Sigmoid colon (tissue), 7 donors: ENCODE measurements around the gene SLC27A1. TPM values are rescaled to one million over a fixed set of nuclear protein-coding genes. Genes with fewer than 3 reads are reported as not detected.

ENCODE experiments used
- DNase-seq: peaks from one replicate; pipeline ENCODE4 v3.0.0-alpha.2; 2019
- H3K27ac ChIP-seq, 4 donors: fragments of 200-600 bp; sonication (generic); one replicate each; pipeline ENCODE4 v1.5.1; 2016 to 2019; ENCODE audit warnings: mild to moderate bottlenecking in 1 of 4
- H3K27me3 ChIP-seq, 3 donors: fragments of 200-600 bp; sonication (generic); one replicate each; pipeline ENCODE4 v1.5.1; 2019; ENCODE audit warnings: mild to moderate bottlenecking in 1 of 3
- H3K36me3 ChIP-seq, 4 donors: fragments of 200-600 bp; sonication (generic); one replicate each; pipeline ENCODE4 v1.5.1; 2016 to 2019
- H3K4me1 ChIP-seq, 4 donors: fragments of 200-600 bp; sonication (generic); one replicate each; pipeline ENCODE4 v1.5.1; 2017 to 2019
- H3K4me3 ChIP-seq, 4 donors: fragments of 200-600 bp; sonication (generic); one replicate each; pipeline ENCODE4 v1.5.1; 2017 to 2019; ENCODE audit warnings: mild to moderate bottlenecking in 2 of 4, moderate library complexity in 1 of 4
- H3K9me3 ChIP-seq, 4 donors: fragments of 200-600 bp in 3 of 4; sonication (generic) in 3 of 4; one replicate each; pipeline versions ENCODE4 v1.5.1 to v1.6.1; 2013 to 2019
- EP300 ChIP-seq, 4 donors: sonication (generic); formaldehyde crosslinking; IDR thresholded peaks; one replicate each; pipeline ENCODE4 v1.6.1; 2017; ENCODE audit warnings: antibody characterized with exemption in 4 of 4
- POLR2A ChIP-seq, 2 donors: fragments of 450-650 bp; IDR thresholded peaks; one replicate each; pipeline ENCODE4 v1.6.1; 2016; ENCODE audit warnings: antibody characterized with exemption in 2 of 2, mild to moderate bottlenecking in 2 of 2, moderate library complexity in 2 of 2
- POLR2AphosphoS5 ChIP-seq, 4 donors: sonication (generic); formaldehyde crosslinking; IDR thresholded peaks; one replicate each; pipeline ENCODE4 v1.6.1; 2017; ENCODE audit warnings: antibody characterized with exemption in 4 of 4
- WGBS, 2 donors: extraction: QIAGEN DNeasy Blood & Tissue Kit; methylation state at CpG; one replicate each; pipeline ENCODE4 v1.1.7; 2013; 5-methylcytosine and 5-hydroxymethylcytosine counted together
- intact Hi-C: fragments of 100-400 bp; cut with DNase I; formaldehyde crosslinking; loops from one replicate; pipeline ENCODE4 v1.15.1; 2023
- polyA plus RNA-seq, 3 donors: library from polyadenylated mRNA; stranded (reverse); fragments of 200-250 nt; gene quantifications; one replicate each; pipeline ENCODE4 v1.2.3, GENCODE V29; 2013
- total RNA-seq, 4 donors: library from RNA; depleted of rRNA; stranded (reverse); fragments of >200 nt; gene quantifications; one replicate each; pipeline ENCODE4 v1.1.0, GENCODE V29; 2016
- TF ChIP-seq, protein P1 (sequence below), 4 experiments: fragments of 450-650 bp in 3 of 4; fragments of 200-600 bp in 1 of 4; IDR thresholded peaks; one replicate each; pipeline ENCODE4 v1.5.1; 2016 to 2019; ENCODE audit warnings: antibody characterized with exemption in 4 of 4, mild to moderate bottlenecking in 3 of 4, moderate library complexity in 2 of 4
- donor health status: healthy with polysubstance abuse.
- donor health status: Bipolar disorder and iron deficiency.
- donor health status: healthy.

Gene SLC27A1
- total and polyA plus RNA-seq, 7 donors, result 0.69 to 23.8 (median 13.2) TPM

DNA sequence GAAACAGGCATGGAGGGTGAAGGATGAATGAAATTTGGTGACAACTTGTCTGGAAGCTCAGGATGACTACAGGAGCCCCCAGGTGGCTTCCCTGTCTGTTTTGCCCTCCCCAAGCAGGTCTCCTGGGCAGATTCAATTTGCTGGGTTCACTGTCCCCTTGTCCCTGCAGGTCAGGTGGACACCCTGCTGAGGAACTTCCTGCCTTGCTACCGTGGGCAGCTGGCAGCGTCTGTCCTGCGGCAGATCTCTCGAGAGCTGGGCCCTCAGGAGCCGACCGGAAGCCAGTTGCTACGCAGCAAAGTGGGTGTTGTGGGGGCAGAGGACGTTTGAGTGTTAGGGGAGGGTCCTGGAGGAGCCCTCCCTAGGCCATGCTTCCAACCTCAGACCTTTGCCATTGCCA lies 60.3 kb downstream of the SLC27A1 start:
- intact Hi-C loops, result no loop called here
- 23 to 37% methylated on average over 8 of the region's 8 CpGs for WGBS, 2 donors
- TF ChIP-seq POLR2A (IDR thresholded peaks at IDR 0.05), result no peak
- no peak for TF ChIP-seq POLR2AphosphoS5 (IDR thresholded peaks at IDR 0.05)
- TF ChIP-seq EP300 (IDR thresholded peaks at IDR 0.05), result no peak
- TF ChIP-seq, protein P1, sequence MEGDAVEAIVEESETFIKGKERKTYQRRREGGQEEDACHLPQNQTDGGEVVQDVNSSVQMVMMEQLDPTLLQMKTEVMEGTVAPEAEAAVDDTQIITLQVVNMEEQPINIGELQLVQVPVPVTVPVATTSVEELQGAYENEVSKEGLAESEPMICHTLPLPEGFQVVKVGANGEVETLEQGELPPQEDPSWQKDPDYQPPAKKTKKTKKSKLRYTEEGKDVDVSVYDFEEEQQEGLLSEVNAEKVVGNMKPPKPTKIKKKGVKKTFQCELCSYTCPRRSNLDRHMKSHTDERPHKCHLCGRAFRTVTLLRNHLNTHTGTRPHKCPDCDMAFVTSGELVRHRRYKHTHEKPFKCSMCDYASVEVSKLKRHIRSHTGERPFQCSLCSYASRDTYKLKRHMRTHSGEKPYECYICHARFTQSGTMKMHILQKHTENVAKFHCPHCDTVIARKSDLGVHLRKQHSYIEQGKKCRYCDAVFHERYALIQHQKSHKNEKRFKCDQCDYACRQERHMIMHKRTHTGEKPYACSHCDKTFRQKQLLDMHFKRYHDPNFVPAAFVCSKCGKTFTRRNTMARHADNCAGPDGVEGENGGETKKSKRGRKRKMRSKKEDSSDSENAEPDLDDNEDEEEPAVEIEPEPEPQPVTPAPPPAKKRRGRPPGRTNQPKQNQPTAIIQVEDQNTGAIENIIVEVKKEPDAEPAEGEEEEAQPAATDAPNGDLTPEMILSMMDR (IDR thresholded peaks at IDR 0.05), result no peak
- no peak for DNase-seq
- H3K4me3 ChIP-seq, result no peak overlapping the region
- no peaks in the 10 kb centered on the region for H3K36me3 ChIP-seq
- peaks cover 0 to 35% (median 22%) of the 10 kb centered on the region in 3 donors for H3K27me3 ChIP-seq
- H3K4me1 ChIP-seq, result no peaks in the 10 kb centered on the region
- no peaks in the 10 kb centered on the region for H3K9me3 ChIP-seq
- H3K27ac ChIP-seq, result no peak overlapping the region

DNA sequence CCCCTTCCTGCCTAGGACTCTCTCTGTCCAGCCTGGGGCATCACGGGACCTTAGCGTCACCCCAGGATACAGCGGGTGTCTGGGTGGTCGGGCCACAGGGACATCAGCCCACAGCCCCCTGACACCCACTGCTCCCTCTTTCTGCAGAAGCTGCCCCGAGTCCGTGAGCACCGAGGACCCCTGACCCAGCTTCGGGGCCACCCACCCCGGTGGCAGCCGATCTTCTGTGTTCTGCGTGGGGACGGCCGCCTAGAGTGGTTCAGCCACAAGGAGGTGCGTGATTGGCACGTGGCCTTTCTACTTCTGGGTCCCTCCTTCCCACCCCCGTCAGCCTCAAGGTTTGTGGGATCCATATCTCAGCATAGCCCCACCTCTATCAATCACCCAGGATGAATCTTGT lies 61.8 kb downstream of the SLC27A1 start:
- no peaks in the 10 kb centered on the region for H3K4me1 ChIP-seq
- H3K4me3 ChIP-seq, result no peak overlapping the region
- no peaks in the 10 kb centered on the region for H3K9me3 ChIP-seq
- H3K36me3 ChIP-seq, result no peaks in the 10 kb centered on the region
- H3K27ac ChIP-seq, result no peak overlapping the region
- no peak for TF ChIP-seq EP300 (IDR thresholded peaks at IDR 0.05)
- TF ChIP-seq, protein P1 (IDR thresholded peaks at IDR 0.05), result no peak
- H3K27me3 ChIP-seq, result peaks cover 0 to 21% (median 15%) of the 10 kb centered on the region in 3 donors
- no peak for DNase-seq
- intact Hi-C loops, result no loop called here
- WGBS, 2 donors, result 85 to 89% methylated on average over 16 of the region's 16 CpGs

DNA sequence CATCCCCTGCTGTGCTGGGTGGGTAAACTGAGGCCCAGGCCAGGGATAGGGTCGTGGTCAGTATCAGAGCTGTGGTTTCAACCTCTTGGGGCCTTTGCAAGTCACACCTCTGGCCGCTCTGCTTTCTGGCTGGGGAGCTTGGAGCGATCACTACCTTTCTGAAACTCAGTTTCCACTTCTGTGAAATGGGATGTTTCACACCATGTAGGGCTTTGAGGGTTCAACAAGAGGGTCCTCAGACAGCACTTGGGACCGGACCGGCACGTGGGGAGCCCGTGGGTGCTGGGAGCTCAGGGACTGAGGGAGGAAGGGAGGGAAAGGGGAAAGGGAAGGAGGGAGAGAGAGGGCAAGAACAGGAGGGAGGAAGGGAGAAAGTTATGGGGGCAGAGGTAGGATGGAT lies 62.2 kb downstream of the SLC27A1 start:
- no peaks in the 10 kb centered on the region for H3K36me3 ChIP-seq
- intact Hi-C loops, result no loop called here
- H3K4me3 ChIP-seq, result no peak overlapping the region
- DNase-seq, result no peak
- H3K4me1 ChIP-seq, result no peaks in the 10 kb centered on the region
- no peak overlapping the region for H3K27ac ChIP-seq
- peaks cover 0 to 17% (median 15%) of the 10 kb centered on the region in 3 donors for H3K27me3 ChIP-seq
- H3K9me3 ChIP-seq, result no peaks in the 10 kb centered on the region
- WGBS, 2 donors, result 66 to 76% methylated on average over 7 of the region's 7 CpGs
- TF ChIP-seq POLR2AphosphoS5 (IDR thresholded peaks at IDR 0.05), result no peak
- TF ChIP-seq POLR2A (IDR thresholded peaks at IDR 0.05), result no peak
- TF ChIP-seq, protein P1 (IDR thresholded peaks at IDR 0.05), result no peak
- TF ChIP-seq EP300 (IDR thresholded peaks at IDR 0.05), result no peak

DNA sequence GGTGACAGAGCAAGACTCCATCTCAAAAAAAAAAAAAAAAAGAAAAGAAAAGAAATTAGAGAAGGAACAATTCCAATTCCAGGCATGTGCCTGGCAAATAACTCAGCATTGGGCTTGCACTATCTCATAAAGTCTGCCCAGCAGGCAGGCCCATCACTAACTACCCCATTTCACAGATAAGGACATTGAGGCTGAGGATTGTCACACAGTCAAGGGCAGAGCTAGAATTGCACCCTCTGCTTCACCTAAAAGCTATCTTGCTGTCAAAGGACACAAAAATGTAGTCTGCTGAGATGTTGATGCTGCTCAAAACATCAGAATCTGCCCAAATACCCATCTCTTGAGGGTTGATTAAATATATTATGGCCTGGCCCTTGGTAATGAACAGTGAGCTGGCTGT lies 64.4 kb downstream of the SLC27A1 start:
- Histone ChIP-seq H3K4me3 (no peak overlapping the region), H3K4me1 (peaks cover 0 to 12% (median 12%) of the 10 kb centered on the region in 4 donors), H3K27me3 (peaks cover 0 to 3% (median 0%) of the 10 kb centered on the region in 3 donors), H3K9me3 (no peaks in the 10 kb centered on the region), H3K27ac (no peak overlapping the region), H3K36me3 (no peaks in the 10 kb centered on the region)
- intact Hi-C loops, result no loop called here
- DNase-seq, result no peak
- TF ChIP-seq POLR2AphosphoS5 (IDR thresholded peaks at IDR 0.05) (no peak), EP300 (IDR thresholded peaks at IDR 0.05) (no peak), POLR2A (IDR thresholded peaks at IDR 0.05) (no peak)
- TF ChIP-seq, protein P1 (IDR thresholded peaks at IDR 0.05), result no peak

DNA sequence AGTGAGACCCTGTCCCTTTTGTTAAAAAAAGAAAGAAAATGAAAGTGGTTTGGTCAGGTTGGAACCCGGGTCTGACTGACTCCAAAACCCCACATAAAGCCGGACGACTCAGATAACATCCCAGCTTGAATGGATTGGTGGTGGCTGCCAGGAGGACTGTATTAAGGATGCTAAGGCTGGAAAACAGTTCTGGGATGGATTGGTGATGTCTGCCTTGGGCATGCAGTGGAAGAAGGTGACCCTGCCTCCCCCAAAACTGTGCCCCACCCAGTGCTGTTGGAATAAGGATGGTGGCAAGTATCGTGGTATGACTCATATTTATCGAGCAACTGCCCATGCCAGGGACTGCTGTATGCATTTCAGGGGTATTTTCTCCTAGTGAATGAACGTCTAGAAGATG lies 66.6 kb downstream of the SLC27A1 start:
- Histone ChIP-seq H3K4me3 (no peak overlapping the region), H3K27me3 (no peaks in the 10 kb centered on the region), H3K27ac (no peak overlapping the region), H3K4me1 (peaks cover 0 to 16% (median 13%) of the 10 kb centered on the region in 4 donors), H3K9me3 (no peaks in the 10 kb centered on the region), H3K36me3 (no peaks in the 10 kb centered on the region)
- TF ChIP-seq POLR2AphosphoS5 (IDR thresholded peaks at IDR 0.05) (no peak), EP300 (IDR thresholded peaks at IDR 0.05) (no peak), POLR2A (IDR thresholded peaks at IDR 0.05) (no peak)
- TF ChIP-seq, protein P1 (IDR thresholded peaks at IDR 0.05), result no peak
- no peak for DNase-seq
- 75 to 85% methylated on average over 6 of the region's 6 CpGs for WGBS, 2 donors
- intact Hi-C loops, result no loop called here
